Measurements from ENCODE around the gene KCMF1.

GRCh38 chr2:85076618-85077274 lies 105.8 kb downstream of the KCMF1 start:
- TF ChIP-seq CTCF (IDR thresholded peaks at IDR 0.05) (no peak), POLR2A (IDR thresholded peaks at IDR 0.05) (no peak)
